Uterus (tissue), 2 donors: ENCODE results near the gene USP40.

Source experiments
- POLR2A ChIP-seq, 2 donors: fragments of 450-650 bp; IDR thresholded peaks; one replicate each; pipeline ENCODE4 v1.6.1; 2016; ENCODE audit warnings: antibody characterized with exemption in 2 of 2, mild to moderate bottlenecking in 1 of 2, moderate library complexity in 1 of 2
- TF ChIP-seq, protein P1 (sequence below), 4 experiments: fragments of 200-600 bp in 2 of 4; fragments of 450-650 bp in 2 of 4; sonication (generic) in 2 of 4; IDR thresholded peaks; one replicate each; pipeline ENCODE4 v1.5.1; 2016 to 2019; ENCODE audit warnings: antibody characterized with exemption in 4 of 4, mild to moderate bottlenecking in 2 of 4, moderate library complexity in 1 of 4

DNA sequence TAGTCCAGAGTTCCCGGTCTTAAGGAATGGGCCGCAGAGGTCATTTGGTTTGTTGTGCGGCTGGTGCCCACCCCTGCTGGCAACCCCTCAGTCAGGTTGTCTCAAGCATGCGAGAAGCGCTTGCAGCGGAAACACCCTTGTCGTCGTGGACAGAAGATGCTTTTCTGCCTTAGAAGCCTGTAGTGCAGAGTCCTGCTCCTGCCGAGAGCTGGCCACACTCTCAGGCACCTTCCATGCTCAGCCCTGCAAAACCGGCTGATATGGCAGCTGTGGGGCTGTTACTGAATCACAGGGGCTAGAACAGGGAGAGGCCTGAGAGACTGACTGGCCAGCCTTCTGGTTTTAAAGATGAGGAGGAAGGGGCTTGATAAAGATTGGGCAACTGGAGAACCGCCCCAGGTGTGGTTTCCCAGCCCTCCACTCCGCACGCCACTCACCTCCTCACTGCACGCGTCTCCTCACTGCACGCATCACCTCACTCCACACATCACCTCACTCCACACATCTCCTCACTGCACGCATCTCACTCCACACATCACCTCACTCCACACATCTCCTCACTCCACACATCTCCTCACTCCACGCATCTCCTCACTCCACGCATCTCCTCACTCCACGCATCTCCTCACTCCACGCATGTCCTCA, 103.6 kb downstream of the USP40 start:
- TF ChIP-seq, protein P1, sequence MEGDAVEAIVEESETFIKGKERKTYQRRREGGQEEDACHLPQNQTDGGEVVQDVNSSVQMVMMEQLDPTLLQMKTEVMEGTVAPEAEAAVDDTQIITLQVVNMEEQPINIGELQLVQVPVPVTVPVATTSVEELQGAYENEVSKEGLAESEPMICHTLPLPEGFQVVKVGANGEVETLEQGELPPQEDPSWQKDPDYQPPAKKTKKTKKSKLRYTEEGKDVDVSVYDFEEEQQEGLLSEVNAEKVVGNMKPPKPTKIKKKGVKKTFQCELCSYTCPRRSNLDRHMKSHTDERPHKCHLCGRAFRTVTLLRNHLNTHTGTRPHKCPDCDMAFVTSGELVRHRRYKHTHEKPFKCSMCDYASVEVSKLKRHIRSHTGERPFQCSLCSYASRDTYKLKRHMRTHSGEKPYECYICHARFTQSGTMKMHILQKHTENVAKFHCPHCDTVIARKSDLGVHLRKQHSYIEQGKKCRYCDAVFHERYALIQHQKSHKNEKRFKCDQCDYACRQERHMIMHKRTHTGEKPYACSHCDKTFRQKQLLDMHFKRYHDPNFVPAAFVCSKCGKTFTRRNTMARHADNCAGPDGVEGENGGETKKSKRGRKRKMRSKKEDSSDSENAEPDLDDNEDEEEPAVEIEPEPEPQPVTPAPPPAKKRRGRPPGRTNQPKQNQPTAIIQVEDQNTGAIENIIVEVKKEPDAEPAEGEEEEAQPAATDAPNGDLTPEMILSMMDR (IDR thresholded peaks at IDR 0.05), result no peak
- TF ChIP-seq POLR2A (IDR thresholded peaks at IDR 0.05), result no peak
